ENCODE measurements around the gene CARD19.

CARD19 gene

DNA sequence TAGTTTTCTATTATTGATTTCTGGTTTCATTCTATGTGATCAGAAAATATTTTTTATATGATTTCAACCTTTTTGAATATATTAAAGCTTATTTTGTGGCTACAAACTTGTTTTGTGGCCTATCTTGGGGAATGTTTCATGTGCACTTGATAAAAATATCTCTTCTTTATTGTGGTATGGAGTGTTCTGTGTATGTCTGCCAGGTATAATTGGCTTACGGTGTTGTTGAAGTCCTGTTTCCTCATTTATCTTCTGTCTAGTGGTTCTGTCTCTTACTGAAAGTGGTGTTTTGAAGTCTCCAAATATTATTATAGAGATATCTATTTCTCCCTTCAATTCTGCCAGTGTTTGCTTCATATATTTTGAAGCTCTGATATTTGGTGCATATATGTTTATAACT, 9.6 kb downstream of the CARD19 start:
- TF ChIP-seq TEAD4 (IDR thresholded peaks at IDR 0.05) (no peak), TCF12 (IDR thresholded peaks at IDR 0.05; ENCODE audit: low read depth) (no peak)

DNA sequence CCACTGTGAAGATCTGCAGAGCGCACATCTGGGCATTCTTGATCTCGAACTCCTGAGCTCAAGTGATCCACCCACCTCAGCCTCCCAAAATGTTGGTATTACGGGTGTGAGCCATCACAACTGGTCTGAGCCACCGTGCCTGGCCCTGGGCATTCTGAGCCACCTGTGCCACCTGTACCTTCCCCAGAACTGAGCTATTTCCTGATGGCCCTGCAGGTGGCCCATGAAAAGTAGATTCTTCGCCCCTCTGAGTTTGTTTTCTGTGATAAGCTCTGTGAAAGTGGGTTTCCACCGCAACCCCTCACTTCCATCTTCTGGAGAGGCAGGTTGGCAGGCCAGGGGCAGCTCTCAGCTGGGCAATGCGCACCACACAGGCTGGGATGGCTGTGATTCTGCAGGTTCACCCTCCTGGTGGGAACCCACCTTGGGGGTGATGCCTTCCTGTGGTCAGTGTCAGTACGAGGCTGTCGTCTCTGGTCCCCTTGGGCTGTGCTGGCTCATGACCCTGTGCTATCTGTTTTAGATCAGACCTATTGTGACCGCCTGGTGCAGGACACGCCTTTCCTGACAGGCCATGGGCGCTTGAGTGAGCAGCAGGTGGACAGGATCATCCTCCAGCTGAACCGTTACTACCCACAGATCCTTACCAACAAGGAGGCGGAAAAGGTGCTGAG, 11.3 kb downstream of the CARD19 start:
- TF ChIP-seq ZBTB7A (IDR thresholded peaks at IDR 0.05; ENCODE audit: low read depth) (no peak), TAF1 (IDR thresholded peaks at IDR 0.05; ENCODE audit: low read depth) (no peak), EP300 (IDR thresholded peaks at IDR 0.05; ENCODE audit: borderline replicate concordance) (no peak), NFIC (IDR thresholded peaks at IDR 0.05) (no peak)

DNA sequence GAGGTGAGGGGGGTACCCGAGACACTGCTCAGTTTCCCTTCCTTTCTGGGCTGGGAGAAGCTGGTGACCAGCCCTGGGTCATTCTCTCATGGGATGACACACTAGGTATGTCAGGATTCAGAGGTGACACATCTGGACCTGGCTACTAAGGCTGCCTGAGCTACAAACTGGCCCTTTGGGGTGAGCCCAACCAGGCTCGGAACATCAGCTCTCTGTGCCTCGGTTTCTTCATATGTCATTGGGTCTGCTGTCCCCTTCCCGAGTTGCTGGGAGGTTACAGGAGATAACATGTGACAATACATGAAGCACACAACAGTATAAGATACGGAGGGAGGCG, 11.8 kb downstream of the CARD19 start:
- TF ChIP-seq YY1 (IDR thresholded peaks at IDR 0.05; ENCODE audit: low read depth) (no peak), CREB1 (IDR thresholded peaks at IDR 0.05; ENCODE audit: low read depth) (no peak), ZBTB7A (IDR thresholded peaks at IDR 0.05; ENCODE audit: low read depth) (no peak), TCF12 (IDR thresholded peaks at IDR 0.05; ENCODE audit: low read depth) (no peak), EGR1 (IDR thresholded peaks at IDR 0.05) (no peak), NFIC (IDR thresholded peaks at IDR 0.05) (no peak)
- TF ChIP-seq, protein P1, sequence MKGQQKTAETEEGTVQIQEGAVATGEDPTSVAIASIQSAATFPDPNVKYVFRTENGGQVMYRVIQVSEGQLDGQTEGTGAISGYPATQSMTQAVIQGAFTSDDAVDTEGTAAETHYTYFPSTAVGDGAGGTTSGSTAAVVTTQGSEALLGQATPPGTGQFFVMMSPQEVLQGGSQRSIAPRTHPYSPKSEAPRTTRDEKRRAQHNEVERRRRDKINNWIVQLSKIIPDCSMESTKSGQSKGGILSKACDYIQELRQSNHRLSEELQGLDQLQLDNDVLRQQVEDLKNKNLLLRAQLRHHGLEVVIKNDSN (IDR thresholded peaks at IDR 0.05) = no peak

DNA sequence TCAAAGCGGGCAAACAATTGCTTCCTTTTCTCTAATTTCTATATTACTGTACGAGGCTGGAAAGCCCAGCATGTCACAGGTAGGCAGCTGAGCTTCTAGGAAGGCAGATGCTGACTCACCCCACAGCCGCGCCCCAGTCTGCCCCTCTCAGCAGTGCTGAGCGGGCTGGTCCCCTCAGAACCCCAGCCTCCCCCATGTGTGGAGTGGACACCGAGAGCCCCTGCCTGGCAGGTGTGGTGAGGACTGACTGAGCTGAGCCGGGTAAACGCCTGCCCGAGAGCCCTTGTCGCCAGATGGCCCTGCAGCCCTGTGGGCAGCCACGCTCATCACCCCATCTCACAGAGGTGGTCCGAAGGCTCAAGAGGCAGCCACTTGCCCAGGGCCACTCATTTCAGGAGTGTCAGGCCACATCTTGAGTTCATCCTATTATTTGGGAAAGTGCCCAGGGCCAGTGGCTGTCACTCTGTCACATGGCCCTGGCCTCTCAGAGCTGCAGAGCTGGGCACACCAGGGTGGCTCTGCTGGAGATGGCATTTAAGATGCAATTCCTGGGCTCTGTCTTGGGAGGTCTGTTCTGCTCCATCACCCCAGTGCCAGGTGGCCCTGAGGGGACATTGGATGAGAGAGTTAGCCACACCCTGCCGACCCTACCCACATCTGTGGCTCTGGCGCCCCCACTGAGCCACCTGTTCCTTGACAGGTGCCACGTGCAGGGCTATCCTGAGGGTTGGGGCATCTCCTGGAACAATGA, 12.4 kb downstream of the CARD19 start:
- no peak for TF ChIP-seq TCF12 (IDR thresholded peaks at IDR 0.05; ENCODE audit: low read depth)
- TF ChIP-seq RAD21 (IDR thresholded peaks at IDR 0.05; ENCODE audit: low read depth) = no peak
- TF ChIP-seq YY1 (IDR thresholded peaks at IDR 0.05; ENCODE audit: low read depth) = no peak
- no peak for TF ChIP-seq CREB1 (IDR thresholded peaks at IDR 0.05; ENCODE audit: low read depth)
- no peak for TF ChIP-seq FOXM1 (IDR thresholded peaks at IDR 0.05; ENCODE audit: borderline replicate concordance, low read depth)
- TF ChIP-seq, protein P2, sequence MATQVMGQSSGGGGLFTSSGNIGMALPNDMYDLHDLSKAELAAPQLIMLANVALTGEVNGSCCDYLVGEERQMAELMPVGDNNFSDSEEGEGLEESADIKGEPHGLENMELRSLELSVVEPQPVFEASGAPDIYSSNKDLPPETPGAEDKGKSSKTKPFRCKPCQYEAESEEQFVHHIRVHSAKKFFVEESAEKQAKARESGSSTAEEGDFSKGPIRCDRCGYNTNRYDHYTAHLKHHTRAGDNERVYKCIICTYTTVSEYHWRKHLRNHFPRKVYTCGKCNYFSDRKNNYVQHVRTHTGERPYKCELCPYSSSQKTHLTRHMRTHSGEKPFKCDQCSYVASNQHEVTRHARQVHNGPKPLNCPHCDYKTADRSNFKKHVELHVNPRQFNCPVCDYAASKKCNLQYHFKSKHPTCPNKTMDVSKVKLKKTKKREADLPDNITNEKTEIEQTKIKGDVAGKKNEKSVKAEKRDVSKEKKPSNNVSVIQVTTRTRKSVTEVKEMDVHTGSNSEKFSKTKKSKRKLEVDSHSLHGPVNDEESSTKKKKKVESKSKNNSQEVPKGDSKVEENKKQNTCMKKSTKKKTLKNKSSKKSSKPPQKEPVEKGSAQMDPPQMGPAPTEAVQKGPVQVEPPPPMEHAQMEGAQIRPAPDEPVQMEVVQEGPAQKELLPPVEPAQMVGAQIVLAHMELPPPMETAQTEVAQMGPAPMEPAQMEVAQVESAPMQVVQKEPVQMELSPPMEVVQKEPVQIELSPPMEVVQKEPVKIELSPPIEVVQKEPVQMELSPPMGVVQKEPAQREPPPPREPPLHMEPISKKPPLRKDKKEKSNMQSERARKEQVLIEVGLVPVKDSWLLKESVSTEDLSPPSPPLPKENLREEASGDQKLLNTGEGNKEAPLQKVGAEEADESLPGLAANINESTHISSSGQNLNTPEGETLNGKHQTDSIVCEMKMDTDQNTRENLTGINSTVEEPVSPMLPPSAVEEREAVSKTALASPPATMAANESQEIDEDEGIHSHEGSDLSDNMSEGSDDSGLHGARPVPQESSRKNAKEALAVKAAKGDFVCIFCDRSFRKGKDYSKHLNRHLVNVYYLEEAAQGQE (IDR thresholded peaks at IDR 0.05; ENCODE audit: low read depth) = no peak

DNA sequence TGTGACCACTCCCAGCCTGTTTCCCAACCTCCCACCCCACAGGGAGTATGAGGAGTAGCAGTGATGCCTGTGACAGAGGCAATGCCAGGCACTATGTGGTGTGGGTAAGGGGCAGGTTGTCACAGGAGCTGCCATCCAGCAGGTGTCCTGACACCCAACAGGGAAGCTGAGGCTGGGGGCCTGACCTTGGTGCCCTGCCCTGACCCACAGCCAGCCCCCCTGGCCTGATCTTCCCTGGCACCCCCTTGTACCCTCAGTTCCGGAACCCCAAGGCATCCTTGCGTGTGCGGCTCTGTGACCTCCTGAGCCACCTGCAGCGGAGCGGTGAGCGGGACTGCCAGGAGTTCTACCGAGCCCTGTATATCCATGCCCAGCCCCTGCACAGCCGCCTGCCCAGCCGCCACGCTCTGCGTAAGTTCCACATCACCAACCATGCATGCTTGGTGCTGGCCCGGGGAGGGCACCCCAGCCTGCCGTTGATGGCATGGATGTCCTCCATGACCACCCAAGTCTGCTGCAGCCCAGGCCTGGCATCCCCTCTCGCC, 14.4 kb downstream of the CARD19 start:
- TF ChIP-seq FOXM1 (IDR thresholded peaks at IDR 0.05; ENCODE audit: borderline replicate concordance, low read depth) (no peak), TEAD4 (IDR thresholded peaks at IDR 0.05) (no peak), ZBTB7A (IDR thresholded peaks at IDR 0.05; ENCODE audit: low read depth) (no peak), YY1 (IDR thresholded peaks at IDR 0.05; ENCODE audit: low read depth) (no peak), EGR1 (IDR thresholded peaks at IDR 0.05) (no peak), TCF12 (IDR thresholded peaks at IDR 0.05; ENCODE audit: low read depth) (no peak), TAF1 (IDR thresholded peaks at IDR 0.05; ENCODE audit: low read depth) (no peak), CREB1 (IDR thresholded peaks at IDR 0.05; ENCODE audit: low read depth) (no peak), NFIC (IDR thresholded peaks at IDR 0.05) (no peak), EP300 (IDR thresholded peaks at IDR 0.05; ENCODE audit: borderline replicate concordance) (no peak), RAD21 (IDR thresholded peaks at IDR 0.05; ENCODE audit: low read depth) (no peak)
- TF ChIP-seq, protein P2 (IDR thresholded peaks at IDR 0.05; ENCODE audit: low read depth) = no peak
- TF ChIP-seq, protein P3, sequence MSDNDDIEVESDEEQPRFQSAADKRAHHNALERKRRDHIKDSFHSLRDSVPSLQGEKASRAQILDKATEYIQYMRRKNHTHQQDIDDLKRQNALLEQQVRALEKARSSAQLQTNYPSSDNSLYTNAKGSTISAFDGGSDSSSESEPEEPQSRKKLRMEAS (IDR thresholded peaks at IDR 0.05) = no peak
- TF ChIP-seq, protein P1 (IDR thresholded peaks at IDR 0.05) = no peak

DNA sequence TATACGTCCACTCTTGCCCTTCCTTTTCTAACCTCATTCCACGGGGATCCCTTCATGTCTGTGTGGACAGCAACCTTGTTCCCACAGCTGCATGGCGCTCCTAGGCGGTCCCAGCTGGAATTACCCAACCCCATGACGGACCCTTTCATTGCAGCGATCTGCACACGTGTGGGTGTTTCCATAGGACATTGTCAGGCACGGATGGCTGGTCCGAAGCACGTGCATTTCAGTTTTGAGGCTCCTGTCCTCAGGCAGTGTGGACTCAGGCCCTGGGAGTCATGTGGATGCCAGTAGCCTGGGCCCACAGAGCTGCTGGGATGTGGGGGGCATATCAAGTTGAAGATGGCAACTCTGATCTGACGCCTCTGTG, 15.0 kb downstream of the CARD19 start:
- TF ChIP-seq, protein P2 (IDR thresholded peaks at IDR 0.05; ENCODE audit: low read depth) = no peak
- TF ChIP-seq, protein P3 (IDR thresholded peaks at IDR 0.05) = no peak
- TF ChIP-seq NFIC (IDR thresholded peaks at IDR 0.05) = no peak
- no peak for TF ChIP-seq CEBPB (IDR thresholded peaks at IDR 0.05)
- TF ChIP-seq EP300 (IDR thresholded peaks at IDR 0.05; ENCODE audit: borderline replicate concordance) = no peak
- no peak for TF ChIP-seq EGR1 (IDR thresholded peaks at IDR 0.05)
- no peak for TF ChIP-seq TCF12 (IDR thresholded peaks at IDR 0.05; ENCODE audit: low read depth)
- no peak for TF ChIP-seq TAF1 (IDR thresholded peaks at IDR 0.05; ENCODE audit: low read depth)
- TF ChIP-seq FOXM1 (IDR thresholded peaks at IDR 0.05; ENCODE audit: borderline replicate concordance, low read depth) = no peak
- TF ChIP-seq CREB1 (IDR thresholded peaks at IDR 0.05; ENCODE audit: low read depth) = no peak
